Gastroesophageal sphincter (tissue), 3 donors: Measurements from ENCODE around the gene SPATA3.

Experiments
- EP300 ChIP-seq: sonication (generic); formaldehyde crosslinking; IDR thresholded peaks from one replicate; pipeline ENCODE4 v1.6.1; 2017; ENCODE audit warnings: antibody characterized with exemption, mild to moderate bottlenecking
- TF ChIP-seq, protein P1 (sequence below), 4 experiments: fragments of 200-600 bp in 2 of 4; fragments of 450-650 bp in 2 of 4; sonication (generic) in 1 of 4; IDR thresholded peaks; one replicate each; pipeline ENCODE4 v1.5.1; 2017 to 2019; ENCODE audit warnings: antibody characterized with exemption in 4 of 4, mild to moderate bottlenecking in 2 of 4, moderate library complexity in 2 of 4

DNA sequence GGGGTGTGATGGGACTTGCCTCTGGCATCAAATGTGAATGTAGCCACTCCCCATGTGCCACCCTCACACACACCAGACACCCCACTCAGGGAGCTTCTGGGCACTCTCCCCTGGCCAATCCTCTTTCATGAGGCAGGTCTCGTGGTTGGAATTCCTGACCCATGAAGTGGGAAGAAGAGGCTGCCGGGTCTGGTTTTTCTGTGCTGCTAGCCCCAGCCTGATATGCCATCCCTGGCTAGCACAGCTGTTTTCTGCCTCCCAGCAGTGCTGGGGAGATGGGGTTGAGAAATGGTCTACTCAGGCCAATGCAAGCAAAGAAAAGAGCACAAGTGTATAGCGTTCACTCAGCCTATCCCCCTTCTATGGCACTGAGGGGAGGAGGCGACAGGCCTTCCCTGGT is 40.2 kb downstream of the SPATA3 start:
- TF ChIP-seq, protein P1, sequence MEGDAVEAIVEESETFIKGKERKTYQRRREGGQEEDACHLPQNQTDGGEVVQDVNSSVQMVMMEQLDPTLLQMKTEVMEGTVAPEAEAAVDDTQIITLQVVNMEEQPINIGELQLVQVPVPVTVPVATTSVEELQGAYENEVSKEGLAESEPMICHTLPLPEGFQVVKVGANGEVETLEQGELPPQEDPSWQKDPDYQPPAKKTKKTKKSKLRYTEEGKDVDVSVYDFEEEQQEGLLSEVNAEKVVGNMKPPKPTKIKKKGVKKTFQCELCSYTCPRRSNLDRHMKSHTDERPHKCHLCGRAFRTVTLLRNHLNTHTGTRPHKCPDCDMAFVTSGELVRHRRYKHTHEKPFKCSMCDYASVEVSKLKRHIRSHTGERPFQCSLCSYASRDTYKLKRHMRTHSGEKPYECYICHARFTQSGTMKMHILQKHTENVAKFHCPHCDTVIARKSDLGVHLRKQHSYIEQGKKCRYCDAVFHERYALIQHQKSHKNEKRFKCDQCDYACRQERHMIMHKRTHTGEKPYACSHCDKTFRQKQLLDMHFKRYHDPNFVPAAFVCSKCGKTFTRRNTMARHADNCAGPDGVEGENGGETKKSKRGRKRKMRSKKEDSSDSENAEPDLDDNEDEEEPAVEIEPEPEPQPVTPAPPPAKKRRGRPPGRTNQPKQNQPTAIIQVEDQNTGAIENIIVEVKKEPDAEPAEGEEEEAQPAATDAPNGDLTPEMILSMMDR (IDR thresholded peaks at IDR 0.05) = no peak
- no peak for TF ChIP-seq EP300
